ENCODE results near the gene ADAMTS13. TPM values are rescaled to one million over a fixed set of nuclear protein-coding genes. Genes with fewer than 3 reads are reported as not detected.
A peak's percentile ranks its signal among the peaks of the same experiment; 100 is the strongest.
"Not testable (repeated sequence)": the region's sequence is repeated elsewhere in the genome, so short reads cannot be mapped to it uniquely, and the experiment has no call there.

Gene ADAMTS13
- 3.9 TPM for polyA plus RNA-seq (2013, experiment 1 of 2; ENCODE audit: insufficient read length)
- 3.8 TPM for polyA plus RNA-seq (2013, experiment 2 of 2; ENCODE audit: insufficient read length)

GRCh38 chr9:133421615-133422542 lies at the start of gene ADAMTS13:
ADAMTS13 (plus strand) TSS chr9:133422367; CDS start chr9:133422444, 77 bp downstream.
- DNase-seq, result no peak

DNA sequence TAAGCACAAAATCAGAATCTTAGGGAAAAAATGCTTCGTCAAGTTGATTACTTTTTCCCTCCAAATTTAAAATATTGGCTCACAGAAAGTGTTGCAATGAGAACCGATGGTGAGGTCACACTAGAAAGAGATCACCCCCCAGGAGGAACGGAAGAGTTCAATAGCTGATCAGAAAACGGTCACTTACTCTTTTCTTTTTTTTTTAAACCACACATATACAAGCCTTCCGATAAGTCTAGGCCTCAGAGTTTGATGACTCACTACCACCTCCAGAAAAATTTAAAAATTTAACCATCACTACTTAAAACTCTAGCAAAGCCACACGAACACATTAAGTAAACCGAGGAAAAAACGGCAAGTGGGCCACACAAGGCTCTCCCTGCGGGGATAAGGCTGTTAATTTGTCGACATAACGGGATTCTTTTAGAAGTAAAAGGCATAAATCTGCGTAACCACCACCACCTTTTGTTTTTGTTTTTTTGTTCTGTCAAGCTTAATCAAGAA lies 47.5 kb upstream of the ADAMTS13 start:
- peak; percentile 53 for DNase-seq

GRCh38 chr9:133375116-133375723 lies 46.9 kb upstream of the ADAMTS13 start:
- peak; percentile 30 for DNase-seq

DNA sequence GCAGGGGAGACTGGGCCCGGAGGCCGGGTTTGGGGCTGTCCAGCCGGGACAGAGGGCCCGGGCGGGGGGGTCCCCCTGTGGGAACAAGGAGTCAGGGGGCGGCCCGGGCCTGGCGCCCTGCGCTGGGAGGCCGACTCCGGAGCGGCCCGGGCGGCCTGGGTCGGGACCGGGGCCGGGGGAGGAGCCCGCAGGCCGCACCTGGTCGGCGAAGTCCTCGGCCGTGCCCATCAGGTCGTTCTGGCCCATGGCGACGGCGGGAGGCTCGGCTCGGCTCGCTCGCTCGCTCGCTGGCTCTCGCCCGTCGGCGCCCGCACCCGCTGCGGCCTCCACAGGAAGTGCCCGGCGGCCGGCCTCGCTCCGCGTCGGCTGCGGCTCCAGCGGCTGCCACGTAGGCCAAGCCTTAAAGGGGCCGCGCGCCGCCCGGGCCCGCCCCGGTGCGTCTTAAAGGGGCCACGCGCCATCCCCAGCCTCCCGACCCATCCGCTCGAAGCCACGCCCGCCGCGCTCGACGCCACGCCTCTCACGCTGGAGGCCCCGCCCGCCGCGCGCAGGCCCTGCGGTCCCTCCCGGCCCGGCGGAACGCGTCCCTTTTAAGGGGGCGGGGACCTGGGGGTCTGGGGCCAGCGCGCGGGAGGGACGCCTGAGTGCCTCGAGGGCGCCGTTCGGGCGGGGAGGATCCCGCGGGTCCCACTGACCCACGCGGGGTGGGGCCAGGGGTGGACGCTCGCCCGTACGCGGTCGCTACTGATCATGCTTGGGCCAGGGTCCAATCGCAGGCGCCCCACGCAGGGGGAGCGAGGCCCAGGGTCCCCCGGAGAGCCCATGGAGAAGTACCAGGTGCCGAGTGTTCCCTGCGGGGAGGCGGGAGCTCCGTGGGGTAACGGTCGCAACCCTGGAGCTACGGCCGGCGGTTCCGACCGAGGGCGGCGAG lies 46.2 kb upstream of the ADAMTS13 start, which contains the start of the genes STKLD1 and SURF4:
Gene STKLD1, plus strand, starts transcription at position 643 of the 931 bp plus-strand sequence. Its CDS starts 108 bp downstream, at position 751.
Gene SURF4, minus strand, starts transcription at position 337 of the 931 bp plus-strand sequence. Its CDS starts 91 bp downstream, at position 246.
- DNase-seq, result peak; percentile 97

DNA sequence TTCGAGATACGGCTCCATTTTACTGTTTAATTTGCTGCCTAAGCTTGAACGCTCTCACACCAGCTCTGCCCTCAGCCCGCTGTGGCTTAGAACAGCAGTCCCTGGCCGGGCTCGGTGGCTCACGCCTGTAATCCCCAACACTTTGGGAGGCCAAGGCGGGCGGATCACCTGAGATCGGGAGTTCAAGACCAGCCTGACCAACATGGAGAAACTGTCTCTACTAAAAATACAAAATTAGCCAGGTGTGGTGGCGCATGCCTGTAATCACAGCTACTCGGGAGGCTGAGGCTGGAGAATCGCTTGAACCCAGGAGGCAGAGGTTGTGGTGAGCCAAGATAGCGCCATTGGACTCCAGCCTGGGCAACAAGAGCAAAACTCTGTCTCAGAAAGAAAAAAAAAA lies 44.9 kb upstream of the ADAMTS13 start:
- not testable (repeated sequence) for DNase-seq

- peak; percentile 64 for DNase-seq
Measured at GRCh38 chr9:133377721-133378216, 44.4 kb upstream of the ADAMTS13 start.

DNA sequence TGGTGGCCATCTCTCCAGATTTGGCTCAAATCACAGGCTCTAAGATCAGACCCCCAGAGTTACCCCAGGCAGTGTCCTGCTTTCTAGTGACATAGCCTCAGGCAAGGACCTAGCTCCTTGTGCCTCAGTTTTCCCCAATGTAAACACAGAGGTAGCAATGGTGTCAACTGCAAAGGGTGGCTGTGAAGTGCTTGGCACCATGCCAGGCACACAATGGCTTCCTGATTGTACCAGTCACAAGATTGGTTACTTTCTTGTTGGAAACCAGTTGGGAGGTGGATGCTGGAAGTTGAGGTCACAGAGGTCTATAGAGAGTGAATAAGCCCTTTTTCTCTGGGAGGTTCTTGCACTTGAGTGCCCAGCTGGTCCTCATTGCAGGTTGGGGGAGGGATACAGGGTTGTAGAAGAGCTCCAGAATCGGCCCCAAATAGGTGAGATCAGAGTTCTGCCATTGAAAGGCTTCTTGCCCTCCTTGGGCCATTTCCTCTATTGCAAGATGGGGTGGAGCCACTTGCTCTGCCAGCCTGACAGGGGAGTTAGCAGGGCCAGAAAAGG lies 43.7 kb upstream of the ADAMTS13 start:
- DNase-seq, result no peak

DNA sequence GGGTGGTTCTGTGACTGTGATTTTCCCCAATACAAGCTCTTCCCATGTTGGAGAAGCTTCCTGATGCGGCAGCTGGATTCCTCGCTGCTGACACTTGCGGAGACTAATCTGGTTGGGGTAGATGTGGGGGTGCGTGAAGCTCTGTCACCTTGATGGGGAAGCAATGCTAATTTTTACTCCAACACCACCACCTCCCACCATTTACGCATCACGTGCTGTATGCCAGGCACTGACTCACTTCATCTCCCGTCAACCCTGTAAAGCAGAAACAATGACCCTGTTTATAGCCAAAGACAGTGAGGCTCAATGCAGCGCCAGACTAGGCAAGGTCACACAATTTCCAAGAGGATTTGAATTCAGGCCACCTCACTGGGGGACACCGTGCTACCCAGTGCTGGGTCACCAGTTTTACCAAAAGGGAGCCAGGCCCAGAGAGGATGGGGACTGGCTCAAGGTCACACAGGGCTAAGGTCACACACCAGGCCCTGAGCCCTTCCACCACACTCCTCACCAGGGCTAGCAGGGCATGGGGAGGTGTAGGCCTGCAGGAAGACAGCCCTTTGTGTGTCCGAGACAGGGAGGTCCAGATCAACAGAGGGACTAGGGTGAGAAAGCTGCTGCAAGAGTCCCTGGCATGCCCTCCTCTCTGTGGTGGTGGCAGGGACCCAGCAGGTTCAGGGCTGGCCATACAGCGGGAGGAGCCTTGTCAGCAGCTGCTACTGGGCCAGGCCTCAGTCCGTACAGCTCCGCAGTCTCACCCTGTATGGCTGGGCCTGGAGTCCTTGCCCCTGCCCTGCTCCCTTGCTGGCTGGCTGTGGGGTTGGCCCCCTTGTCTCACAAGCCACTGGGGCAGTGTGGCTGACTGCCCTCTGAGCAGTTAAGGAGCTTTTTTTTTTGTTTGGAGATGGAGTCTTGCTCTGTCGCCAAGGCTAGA lies 42.7 kb upstream of the ADAMTS13 start:
- no peak for DNase-seq

- DNase-seq, result no peak
Measured at GRCh38 chr9:133380734-133381133, 41.4 kb upstream of the ADAMTS13 start.

DNA sequence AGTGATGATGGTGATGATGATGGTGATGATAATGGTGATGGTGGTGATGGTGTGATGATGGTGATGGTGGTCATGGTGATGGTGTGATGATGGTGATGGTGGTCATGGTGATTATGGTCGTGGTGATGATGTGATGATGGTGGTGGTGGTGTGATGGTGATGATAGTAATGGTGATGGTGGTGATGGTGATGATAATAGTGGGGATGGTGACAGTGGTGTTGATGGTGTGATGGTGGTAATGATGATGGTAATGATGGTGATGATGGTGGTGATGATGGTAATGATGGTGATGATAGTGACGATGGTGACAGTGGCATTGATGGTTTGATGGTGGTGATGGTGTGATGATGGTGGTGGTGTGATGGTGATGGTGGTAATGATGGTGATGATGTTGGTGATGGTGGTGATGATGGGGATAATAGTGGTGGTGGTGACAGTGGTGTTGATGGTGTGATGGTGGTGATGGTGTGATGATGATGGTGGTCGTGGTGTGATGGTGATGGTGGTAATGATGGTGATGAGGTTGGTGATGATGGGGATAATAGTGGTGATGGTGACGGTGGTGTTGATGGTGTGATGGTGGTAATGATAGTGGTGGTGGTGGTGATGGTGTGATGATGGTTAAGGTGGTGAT lies 39.5 kb upstream of the ADAMTS13 start:
- no peak for DNase-seq

DNA sequence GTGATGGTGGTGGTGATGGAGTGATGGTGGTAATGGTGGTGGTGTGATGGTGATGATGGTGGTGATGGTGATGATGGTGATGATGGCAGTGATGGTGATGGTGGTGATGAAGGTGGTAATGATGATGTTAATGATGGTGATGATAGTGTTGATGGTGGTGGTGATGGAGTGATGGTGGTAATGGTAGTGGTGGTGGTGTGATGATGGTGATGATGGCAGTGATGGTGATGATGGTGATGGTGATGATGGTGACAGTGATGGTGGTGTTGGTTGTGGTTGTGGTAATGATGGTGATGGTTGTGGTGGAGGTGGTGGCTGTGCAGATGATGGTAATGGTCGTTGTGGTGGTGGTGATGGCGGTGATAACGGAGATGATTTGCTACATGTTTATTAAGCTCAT lies 38.7 kb upstream of the ADAMTS13 start:
- no peak for DNase-seq

- no peak for DNase-seq
Measured at GRCh38 chr9:133384736-133385321, 37.3 kb upstream of the ADAMTS13 start.

GRCh38 chr9:133385452-133385851 lies 36.7 kb upstream of the ADAMTS13 start:
- DNase-seq, result no peak

DNA sequence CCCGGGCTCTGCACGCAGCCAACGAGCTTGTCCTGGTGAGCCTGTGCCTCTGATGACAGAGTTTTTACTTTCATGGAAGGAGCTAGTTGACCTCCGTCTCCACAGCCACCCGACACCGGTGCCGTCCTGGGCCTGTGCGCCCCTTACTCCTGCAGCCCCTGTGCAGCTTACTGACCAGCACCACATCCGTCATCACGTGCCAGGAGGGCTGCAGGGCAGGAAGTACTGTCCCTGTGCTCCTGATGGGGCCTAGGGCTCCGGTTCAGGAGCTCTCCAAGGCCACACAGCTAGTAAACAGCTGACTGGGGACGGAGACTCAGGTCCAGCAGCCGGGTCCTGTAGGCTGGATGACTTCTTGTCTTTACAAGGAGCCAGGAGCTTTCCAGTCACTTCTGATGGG lies 35.8 kb upstream of the ADAMTS13 start:
- no peak for DNase-seq

GRCh38 chr9:133387680-133388079 lies 34.5 kb upstream of the ADAMTS13 start:
- no peak for DNase-seq

- no peak for DNase-seq
Measured at GRCh38 chr9:133389025-133389557, 33.1 kb upstream of the ADAMTS13 start.

GRCh38 chr9:133389562-133389961 lies 32.6 kb upstream of the ADAMTS13 start:
- no peak for DNase-seq

GRCh38 chr9:133390713-133391112 lies 31.5 kb upstream of the ADAMTS13 start:
- no peak for DNase-seq

GRCh38 chr9:133391449-133391848 lies 30.7 kb upstream of the ADAMTS13 start:
- DNase-seq, result not testable (repeated sequence)
